SIG-M5 (cell line): ENCODE measurements around the gene CHCHD6.

Source experiments
- DNase-seq: peaks from one replicate; lab custom pipeline; 2025; lab: John Stamatoyannopoulos, UW

CHCHD6 gene

DNA sequence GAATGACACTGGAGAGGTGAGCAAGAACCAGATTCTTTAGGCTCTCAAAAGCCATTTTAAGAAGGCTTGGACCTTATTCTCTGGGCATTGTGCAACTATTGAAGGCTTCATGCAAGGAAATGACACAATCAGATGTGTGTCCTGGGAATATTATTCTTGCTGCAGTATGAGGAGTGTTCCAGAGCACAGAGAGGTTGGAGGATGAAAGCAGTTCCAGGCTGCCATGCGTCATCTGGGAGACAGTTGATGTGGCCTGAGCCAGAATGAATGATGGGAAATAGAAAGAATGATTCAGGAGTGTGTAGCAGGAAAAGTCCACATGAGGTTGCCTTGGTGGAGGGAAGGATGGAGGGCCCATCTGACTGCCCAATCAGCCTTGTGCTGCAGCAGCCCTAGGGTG lies 123.1 kb downstream of the CHCHD6 start:
- no peak for DNase-seq

DNA sequence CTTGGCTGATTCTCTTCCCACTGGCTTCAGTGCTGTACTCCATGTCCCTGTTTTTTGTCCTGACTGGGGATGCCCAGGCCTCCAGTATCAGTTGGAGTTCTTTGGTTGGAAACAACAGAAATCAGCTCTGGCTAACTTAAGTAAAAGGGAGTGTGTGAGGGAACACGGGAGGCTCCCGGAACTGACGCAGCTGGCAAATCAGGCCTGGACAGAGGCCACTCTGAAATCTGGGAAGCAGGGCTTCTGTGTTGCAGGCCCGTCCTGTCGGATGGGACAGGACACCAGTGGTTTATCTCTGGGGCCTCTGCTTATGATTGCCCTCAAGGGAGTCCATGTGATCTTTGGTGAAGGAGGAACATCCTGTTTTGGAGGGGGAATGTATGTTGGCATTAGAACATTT lies 124.3 kb downstream of the CHCHD6 start:
- DNase-seq, result no peak

- no peak for DNase-seq
Observed at GRCh38 chr3:126832933-126833332, 128.9 kb downstream of the CHCHD6 start.

DNA sequence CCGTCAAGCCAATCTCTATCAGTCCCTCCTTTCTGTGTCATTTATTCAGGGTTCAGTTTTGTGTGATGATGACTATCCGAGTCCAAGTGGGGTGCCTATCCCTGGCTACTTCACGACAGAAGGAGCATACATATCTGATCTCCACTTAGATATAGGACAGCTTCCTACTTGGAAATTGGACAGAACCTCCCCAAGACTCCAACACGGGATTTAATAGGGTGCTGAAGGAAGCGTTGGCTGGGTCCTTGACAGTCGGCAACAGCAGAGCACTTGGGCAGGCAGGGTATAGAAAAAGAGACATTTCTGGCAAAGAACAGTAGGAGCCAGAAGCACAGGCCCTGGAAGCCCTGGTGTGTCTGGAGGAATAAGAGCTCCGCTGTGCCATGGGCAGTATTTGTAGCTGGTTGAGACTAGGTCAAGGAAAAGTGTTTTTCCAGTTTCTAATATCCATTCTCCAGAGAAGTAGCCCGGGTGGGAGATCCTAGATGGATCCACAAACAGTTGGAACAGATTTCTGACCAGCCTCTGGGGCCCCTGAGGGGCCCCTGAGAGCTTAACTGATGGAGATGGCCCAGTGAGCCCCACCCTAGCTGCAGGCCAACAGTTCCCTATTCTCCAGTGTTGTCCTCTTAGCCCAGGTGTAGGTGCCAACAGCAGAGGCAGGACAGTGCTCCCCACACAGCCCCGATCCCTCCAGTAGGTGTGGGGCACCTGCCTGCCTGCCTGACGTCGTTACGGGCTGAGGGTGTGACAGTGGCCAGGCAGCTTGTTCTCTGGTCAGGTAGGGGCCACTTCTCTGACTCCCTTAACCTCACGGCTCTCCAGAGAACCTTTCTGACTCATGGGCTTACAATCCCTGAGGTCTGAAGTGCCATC lies 130.8 kb downstream of the CHCHD6 start:
- DNase-seq, result no peak

- DNase-seq, result no peak
Observed at GRCh38 chr3:126835472-126836219, 131.6 kb downstream of the CHCHD6 start.

DNA sequence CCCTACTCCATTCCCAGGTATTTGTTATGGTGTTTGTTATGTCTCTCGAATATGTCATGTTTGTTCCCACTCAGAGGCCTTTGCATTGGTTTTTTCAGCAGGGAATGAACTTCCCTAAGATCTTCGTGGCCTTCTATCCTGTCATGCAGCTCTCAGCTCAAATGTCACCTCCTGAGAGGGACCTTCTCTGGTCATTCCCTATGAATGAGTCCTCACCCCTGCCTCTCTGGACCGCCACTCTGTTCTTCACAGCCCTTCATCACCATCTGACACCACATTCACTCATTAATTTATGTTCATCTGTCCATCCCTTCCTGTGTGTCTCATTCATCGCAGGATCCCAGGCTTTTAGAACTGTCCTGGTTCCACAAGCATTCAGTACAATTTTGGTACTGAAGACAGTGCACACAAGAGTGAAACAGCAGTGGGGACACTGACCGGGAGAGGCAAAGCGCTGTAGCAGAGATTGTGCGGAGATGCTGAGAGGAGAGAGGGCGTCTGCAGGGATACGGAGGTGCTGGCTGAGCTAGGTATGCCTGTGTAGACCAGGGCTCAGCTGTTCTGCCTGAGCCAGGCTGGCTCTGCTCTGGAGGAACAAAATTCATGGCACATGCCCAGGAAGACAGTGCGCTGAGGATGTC lies 132.3 kb downstream of the CHCHD6 start:
- DNase-seq, result no peak

GRCh38 chr3:126837773-126838172 lies 133.7 kb downstream of the CHCHD6 start:
- no peak for DNase-seq

DNA sequence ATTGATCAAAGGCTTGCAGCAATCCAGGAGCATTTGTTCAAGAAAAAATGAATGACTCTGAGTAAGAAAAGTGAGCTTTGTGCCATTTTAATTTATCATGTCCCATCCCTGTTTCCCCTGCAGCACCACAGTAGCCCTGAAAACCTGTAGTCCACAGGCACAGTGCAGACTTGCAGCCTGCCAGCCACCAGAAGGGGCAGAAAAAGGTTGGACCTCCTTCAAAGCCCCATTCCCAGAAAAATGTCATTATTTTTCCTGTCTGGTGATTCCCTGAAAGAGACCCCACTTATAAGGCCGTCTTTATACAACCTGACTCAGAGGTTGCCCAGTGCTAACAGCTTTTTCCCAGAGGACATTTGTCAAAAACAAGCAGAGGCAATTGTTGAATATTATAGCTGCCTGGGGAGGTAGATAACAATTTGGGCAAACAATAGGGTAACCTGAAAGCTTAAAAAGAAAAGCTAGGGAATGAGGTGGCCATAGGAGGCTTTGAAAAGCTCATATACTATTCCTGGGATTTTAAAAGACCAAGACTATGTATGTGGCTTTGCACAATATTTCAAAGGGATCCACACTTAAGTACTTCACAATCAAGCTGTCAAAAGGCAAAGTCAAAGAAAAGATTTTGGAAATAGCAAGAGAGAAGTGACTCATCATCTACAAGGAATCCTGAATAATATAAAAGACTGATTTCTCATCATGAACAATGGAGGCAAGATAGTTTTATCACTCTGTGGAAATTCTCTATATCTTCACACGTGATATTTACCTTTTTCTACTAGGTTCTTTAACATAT lies 142.1 kb downstream of the CHCHD6 start:
- DNase-seq, result no peak

DNA sequence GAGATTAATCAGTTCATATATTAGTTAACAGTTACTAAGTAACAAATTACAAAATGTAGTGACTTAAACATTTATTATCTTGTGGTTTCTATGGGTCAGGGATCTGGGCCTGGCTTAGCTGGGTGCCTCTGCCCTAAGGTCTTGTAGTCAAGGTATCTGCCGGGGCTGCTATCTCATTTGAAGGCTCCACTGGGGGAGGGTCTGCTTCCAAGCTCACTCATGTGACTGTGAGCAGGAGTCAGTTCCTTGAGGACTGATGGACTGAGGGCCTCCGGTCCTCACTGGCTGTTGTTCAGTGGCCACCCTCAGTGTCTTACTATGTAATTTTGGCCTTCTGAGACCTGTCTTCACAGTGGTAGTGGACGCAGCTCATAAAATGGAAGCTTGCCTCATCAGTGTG lies 143.0 kb downstream of the CHCHD6 start:
- DNase-seq, result no peak

DNA sequence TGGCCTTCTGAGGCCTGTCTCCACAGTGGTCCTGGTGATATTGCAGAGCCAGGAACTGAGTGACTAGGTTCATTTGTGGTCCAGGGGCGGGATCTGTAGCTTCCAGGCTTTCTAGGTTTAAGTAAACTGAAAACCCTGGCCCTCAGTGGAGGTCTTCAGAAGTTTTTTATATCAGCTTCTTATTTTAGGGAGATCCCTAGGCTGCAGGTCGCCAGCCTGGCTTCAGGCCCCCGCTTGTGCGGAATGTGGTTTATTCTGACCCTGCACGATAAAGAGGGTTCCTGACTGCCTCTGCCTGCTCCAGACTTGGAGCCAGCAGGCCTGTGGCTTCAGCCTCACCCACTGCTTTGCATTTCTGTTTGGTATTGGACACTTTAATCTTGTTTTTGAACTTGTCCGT lies 145.0 kb downstream of the CHCHD6 start:
- no peak for DNase-seq

GRCh38 chr3:126849768-126850167 lies 145.7 kb downstream of the CHCHD6 start:
- no peak for DNase-seq

- no peak for DNase-seq
Observed at GRCh38 chr3:126850370-126851085, 146.5 kb downstream of the CHCHD6 start.

GRCh38 chr3:126851382-126851781 lies 147.3 kb downstream of the CHCHD6 start:
- DNase-seq, result no peak

DNA sequence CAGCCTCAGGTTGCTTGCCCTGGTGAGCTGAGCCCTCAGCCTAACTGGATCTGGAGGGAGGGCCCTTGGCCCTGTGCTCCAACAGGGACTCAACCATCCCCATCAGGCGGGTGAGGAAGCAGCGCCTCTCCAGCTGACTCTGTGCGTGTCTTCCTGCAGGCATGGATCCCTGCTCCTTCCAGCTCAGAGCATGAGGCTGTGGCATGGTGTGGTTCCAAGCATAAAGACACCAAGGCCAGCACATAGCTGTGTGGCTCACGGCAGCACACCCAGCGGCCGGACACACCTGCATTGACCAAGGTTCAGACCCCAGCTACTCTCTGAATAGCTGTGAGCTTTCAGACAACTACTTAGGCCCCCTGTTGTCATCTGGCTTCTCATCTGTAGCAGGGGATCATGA lies 147.9 kb downstream of the CHCHD6 start:
- DNase-seq, result no peak

- DNase-seq, result no peak
Observed at GRCh38 chr3:126852511-126852910, 148.5 kb downstream of the CHCHD6 start.

GRCh38 chr3:126854666-126855065 lies 150.6 kb downstream of the CHCHD6 start:
- no peak for DNase-seq

DNA sequence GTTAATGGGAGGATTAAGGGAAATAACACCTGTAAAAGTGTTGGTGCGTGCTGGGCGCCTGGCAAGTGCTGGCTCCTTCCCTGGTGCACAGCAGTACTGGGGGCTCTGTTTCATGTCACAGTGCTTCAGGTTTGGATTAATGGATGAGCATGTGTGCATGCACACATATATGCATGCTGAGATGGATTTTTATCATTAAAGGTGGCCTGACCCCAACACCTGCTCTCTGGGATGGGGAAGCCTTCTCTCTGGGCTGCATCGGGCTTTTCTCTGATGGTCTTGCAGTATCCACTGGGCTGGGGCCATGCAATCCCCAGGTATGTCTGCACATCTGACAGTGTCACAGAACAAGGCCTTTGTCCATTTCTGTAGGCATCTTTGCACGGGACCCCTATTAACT lies 151.3 kb downstream of the CHCHD6 start:
- no peak for DNase-seq

- DNase-seq, result no peak
Observed at GRCh38 chr3:126857928-126858327, 153.9 kb downstream of the CHCHD6 start.

- DNase-seq, result no peak
Observed at GRCh38 chr3:126858401-126858800, 154.4 kb downstream of the CHCHD6 start.

- no peak for DNase-seq
Observed at GRCh38 chr3:126858887-126859286, 154.8 kb downstream of the CHCHD6 start.
